Myocyte (in vitro differentiated cells): ENCODE data around the gene TFAM. TPM values are rescaled to one million over a fixed set of nuclear protein-coding genes. Genes with fewer than 3 reads are reported as not detected.

Experiments
- DNase-seq: peaks from one replicate; pipeline ENCODE4 v3.0.0-alpha.2; 2012; ENCODE audit warnings: low read depth
- total RNA-seq: library from RNA; depleted of rRNA; stranded (reverse); fragments of >200 nt; gene quantifications from 2 replicates; pipeline ENCODE4 v1.2.3, GENCODE V29; 2014

TFAM gene
- total RNA-seq, 1 donor from 2014 or later: 22.1 TPM

GRCh38 chr10:58433066-58433465, 47.9 kb downstream of the TFAM start:
- DNase-seq: no peak

DNA sequence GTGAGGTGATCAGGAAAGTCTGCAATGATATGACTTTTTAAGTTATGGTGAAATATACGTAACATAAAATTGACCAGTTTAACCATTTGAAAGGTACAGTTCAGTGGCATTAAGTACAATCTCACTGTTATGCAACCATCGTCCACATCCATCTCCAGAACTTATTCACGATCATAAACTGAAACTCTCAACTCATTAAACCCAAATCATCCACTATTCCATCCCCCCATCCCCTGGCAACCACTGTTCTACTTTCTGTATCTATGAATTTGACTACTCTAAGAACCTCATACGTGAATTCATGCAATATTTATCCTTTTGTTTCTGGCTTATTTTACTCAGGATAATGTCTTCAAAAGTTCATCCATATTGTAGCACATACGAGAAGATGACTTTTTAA, 48.4 kb downstream of the TFAM start:
- DNase-seq: no peak

GRCh38 chr10:58435297-58435985, 50.2 kb downstream of the TFAM start:
- DNase-seq: peak; percentile 97

DNA sequence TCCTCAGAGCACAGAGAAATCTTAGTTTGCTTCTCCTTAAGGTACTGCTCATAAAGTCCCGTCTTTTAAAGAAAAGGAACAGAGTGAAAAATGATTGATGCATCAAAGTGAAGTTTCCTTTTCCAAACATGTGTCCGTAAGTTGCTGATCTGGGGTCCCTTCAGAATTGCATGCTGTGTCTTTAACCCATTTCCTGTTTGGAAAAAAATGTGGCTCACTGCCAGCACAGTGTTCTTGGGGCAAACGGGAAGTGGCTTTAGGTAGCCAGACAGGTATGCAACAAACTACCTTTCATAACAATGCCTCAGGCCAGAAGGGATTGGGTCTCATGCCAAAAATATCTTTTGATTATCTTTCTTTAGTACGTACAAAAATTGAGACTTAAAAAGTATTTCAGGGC, 50.9 kb downstream of the TFAM start:
- DNase-seq: peak; percentile 33

DNA sequence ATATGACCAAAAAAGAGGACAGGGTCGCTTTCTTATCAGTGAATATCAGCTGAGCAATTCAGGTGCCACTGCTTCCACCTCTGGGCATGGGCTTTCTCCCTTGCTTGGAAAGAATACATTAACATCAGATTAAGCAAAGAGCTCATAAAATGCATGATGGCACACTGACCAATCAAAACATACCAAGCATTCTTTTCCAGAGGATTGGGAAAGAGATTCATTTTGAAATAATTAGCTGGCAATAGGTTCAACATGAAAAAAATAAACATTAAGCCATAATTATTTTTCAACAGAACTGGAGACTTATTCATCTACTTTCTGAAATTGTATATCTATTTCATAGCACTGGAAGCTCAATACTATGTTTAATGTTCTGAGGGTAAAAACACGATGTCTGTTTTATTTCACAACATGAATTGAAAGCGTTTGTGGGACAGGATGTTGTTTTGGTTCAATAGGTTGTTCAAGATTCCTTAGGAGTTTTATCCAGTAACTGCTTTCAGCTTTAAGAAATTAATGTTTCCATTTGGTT, 53.2 kb downstream of the TFAM start:
- DNase-seq: no peak

DNA sequence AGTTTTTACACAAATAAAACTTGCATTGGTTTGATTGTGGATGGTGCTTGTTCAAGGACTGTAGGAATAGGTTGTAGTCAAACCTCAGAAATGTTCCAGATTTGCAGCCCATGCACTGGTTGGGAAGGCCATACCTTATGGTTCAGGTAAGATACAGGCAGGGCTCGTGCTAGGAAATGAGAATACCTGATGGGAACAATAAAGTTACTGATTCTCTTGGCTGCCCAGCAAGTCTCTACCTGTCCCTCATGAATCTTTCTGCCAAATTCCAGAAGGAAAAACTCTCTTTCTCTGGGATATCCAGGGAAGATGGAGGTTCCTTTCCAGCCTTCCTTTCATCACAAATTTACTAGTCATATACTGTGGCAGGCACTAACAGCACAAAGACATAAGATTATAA, 53.8 kb downstream of the TFAM start:
- DNase-seq: no peak

- no peak for DNase-seq
These were observed 54.6 kb downstream of the TFAM start for GRCh38 chr10:58439632-58440364.

GRCh38 chr10:58440484-58440883, 55.3 kb downstream of the TFAM start:
- DNase-seq: no peak

DNA sequence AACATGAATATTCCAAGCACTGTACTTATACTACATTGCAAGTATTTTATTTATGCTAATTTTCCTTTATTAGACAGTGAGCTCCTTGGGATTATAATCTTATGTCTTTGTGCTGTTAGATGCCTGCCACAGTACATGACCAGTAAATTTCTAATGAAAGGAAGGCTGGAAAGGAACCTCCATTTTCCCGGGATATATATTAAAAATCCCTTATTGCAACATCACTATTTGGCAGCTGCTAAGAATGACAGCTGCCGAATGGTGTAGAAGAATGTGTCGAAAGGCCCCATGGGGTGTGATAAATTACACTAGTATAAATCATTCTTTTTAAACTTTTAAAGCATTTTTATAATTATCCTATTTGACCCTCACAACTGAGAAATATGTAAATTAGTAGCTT, 59.1 kb downstream of the TFAM start:
- peak; percentile 22 for DNase-seq

DNA sequence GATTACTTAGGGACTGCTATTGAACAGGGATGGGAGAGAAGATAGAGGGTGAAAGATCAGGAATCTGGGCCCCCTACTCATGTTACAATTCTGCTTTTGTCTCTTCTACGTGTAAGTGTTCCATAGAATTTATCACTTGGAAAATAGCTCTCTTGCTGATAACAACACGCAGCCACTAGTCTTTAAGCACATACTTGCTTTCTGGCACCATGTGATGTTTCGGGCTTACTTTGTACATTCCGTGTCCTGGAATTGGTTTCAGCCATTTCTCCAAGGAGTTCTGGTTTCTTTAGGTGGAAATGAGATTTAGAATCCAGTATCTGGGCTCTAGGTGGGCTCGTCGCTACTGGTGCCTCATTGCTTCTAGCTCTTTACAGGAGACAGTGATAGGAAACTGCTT, 59.7 kb downstream of the TFAM start:
- no peak for DNase-seq

- no peak for DNase-seq
These were observed 63.1 kb downstream of the TFAM start for GRCh38 chr10:58448121-58448935.

Other genes starting within 250 kb of the TFAM start
- 7.3 and 11.2 TPM in 2 replicates for gene IPMK, start 117.5 kb upstream of the TFAM start, total RNA-seq
- 31.6 and 46.3 TPM in 2 replicates for gene CISD1, start 116.2 kb upstream of the TFAM start, total RNA-seq
- gene UBE2D1, start 50.4 kb upstream of the TFAM start, total RNA-seq: 36.9 and 53.4 TPM in 2 replicates
- gene BICC1, start 127.5 kb downstream of the TFAM start, total RNA-seq: 10.3 and 10.6 TPM in 2 replicates